Right cardiac atrium (tissue), 5 donors: Measurements from ENCODE around the gene PRKG1. TPM values are rescaled to one million over a fixed set of nuclear protein-coding genes. Genes with fewer than 3 reads are reported as not detected.

ENCODE experiments used
- ATAC-seq, 2 donors: fragments of 200-7000 bp; cut with Tn5 transposase; one replicate each; pipeline versions ENCODE4 v1.8.0 to v1.9.1; 2020; ENCODE audit warnings: moderate library complexity in 2 of 2, mild to moderate bottlenecking in 1 of 2
- DNase-seq, 3 donors: peaks; one replicate each; pipeline ENCODE4 v3.0.0-alpha.2; 2020
- H3K27ac ChIP-seq: one replicate; pipeline ENCODE4 v1.5.1; 2013; ENCODE audit warnings: mild to moderate bottlenecking, low read length, control low read depth, moderate library complexity
- H3K27me3 ChIP-seq: one replicate; pipeline ENCODE4 v1.6.1; 2013; ENCODE audit not compliant: control insufficient read depth, insufficient read depth
- H3K4me1 ChIP-seq: one replicate; pipeline ENCODE4 v1.6.1; 2013; ENCODE audit warnings: low read length; ENCODE audit not compliant: control insufficient read depth, insufficient read depth
- H3K4me3 ChIP-seq: one replicate; pipeline ENCODE4 v1.5.1; 2013; ENCODE audit warnings: low read length, control low read depth
- H3K9me3 ChIP-seq: one replicate; pipeline ENCODE4 v1.6.1; 2013; ENCODE audit warnings: low read length; ENCODE audit not compliant: control insufficient read depth
- WGBS: extraction: QIAGEN DNeasy Blood & Tissue Kit; methylation state at CpG from one replicate; pipeline ENCODE4 v1.1.7; 2013; 5-methylcytosine and 5-hydroxymethylcytosine counted together
- intact Hi-C, 4 donors: fragments of 100-400 bp; cut with DNase I; formaldehyde crosslinking; loops; one replicate each; pipeline versions ENCODE4 v1.11.0 to v1.14.0; 2022 to 2023
- polyA plus RNA-seq: library from polyadenylated mRNA; stranded (reverse); fragments of 200-250 nt; gene quantifications from one replicate; pipeline ENCODE4 v1.2.3, GENCODE V29; 2013
- total RNA-seq, 4 donors: library from RNA; stranded (reverse); fragmentation: NEBNext Ultra II Directional; extraction: Animal tissue kit (Norgen Biotek cat#: 25700); gene quantifications; one replicate each; pipeline ENCODE4 v1.2.1, GENCODE V29; 2021
- donor health status: healthy with polysubstance abuse.
- donor health status: DM: no; HTN: yes; CAD: no.
- donor health status: DM: no; HTN: no; CAD: no.
- donor health status: DM: no; HTN: yes; CAD: no; lungs with severe emphysema.
- donor health status: DM: yes; HTN: yes; CAD: no.

Gene PRKG1
- total and polyA plus RNA-seq, 5 donors, result 16.6 to 49.9 (median 47.4) TPM

DNA sequence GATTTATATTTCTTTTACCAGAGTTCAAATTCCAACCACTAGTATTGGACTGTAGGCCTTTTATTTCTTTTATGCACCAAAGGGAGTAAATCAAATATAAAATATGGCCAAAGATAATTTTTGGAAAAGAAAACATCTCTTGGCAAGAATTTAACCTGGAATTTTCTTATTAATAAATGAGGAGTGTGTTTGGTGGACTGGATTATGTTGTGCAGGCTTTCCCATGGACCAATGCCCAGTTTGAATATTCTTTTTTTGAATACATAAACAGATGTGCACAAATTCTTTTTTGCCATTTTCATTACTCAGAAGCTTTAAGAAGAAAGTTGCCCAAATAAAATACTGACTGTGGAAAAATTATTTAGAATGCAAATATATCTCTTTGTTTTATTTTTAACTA, 22.1 kb upstream of the PRKG1 start:
- Histone ChIP-seq H3K27ac (no peak overlapping the region), H3K4me3 (no peak overlapping the region), H3K9me3 (no peaks in the 10 kb centered on the region), H3K27me3 (no peaks in the 10 kb centered on the region), H3K4me1 (peaks cover 1% of the 10 kb centered on the region)
- ATAC-seq (no peak), DNase-seq (no peak)
- intact Hi-C loops, result no loop called here

- Histone ChIP-seq H3K27ac (no peak overlapping the region), H3K27me3 (no peaks in the 10 kb centered on the region), H3K9me3 (no peaks in the 10 kb centered on the region), H3K4me3 (no peak overlapping the region), H3K4me1 (no peaks in the 10 kb centered on the region)
- ATAC-seq (no peak), DNase-seq (no peak)
- 90% methylated on average over 4 of the region's 4 CpGs for WGBS
- intact Hi-C loops, result no loop called here
These were observed 16.4 kb upstream of the PRKG1 start for GRCh38 chr10:51057925-51058324.

DNA sequence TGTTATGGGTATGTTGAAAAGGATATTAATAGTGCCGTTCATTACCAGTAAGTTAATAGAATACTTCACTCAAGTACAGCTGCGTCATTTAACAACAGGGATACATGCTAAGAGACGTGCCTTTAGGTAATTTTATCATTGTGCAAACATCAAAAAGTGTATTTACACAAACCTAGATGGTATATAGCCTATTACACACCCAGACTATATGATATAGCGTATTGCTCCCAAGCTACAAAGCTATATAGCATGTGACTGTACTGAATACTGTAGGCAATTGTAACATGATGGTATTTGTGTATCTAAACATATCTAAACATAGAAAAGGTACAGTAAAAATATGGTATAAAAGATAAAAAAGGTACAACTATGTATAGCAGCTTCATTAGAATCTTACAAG, 11.1 kb upstream of the PRKG1 start:
- no peaks in the 10 kb centered on the region for H3K9me3 ChIP-seq
- ATAC-seq, result no peak

GRCh38 chr10:51063659-51064535, 10.4 kb upstream of the PRKG1 start:
- Histone ChIP-seq H3K27me3 (no peaks in the 10 kb centered on the region), H3K9me3 (no peaks in the 10 kb centered on the region), H3K4me3 (no peak overlapping the region), H3K4me1 (peaks cover 2% of the 10 kb centered on the region), H3K27ac (no peak overlapping the region)
- ATAC-seq, result peak; percentile 31 to 59
- no peak for DNase-seq
- WGBS, result under 1% methylated on average over 2 of the region's 2 CpGs
- intact Hi-C loops, result no loop called here

More for the DNA sequence above, 11.1 kb upstream of the PRKG1 start:
- intact Hi-C loops, result no loop called here
- WGBS, result 83% methylated on average over 4 of the region's 4 CpGs
- Histone ChIP-seq H3K4me3 (no peak overlapping the region), H3K27me3 (no peaks in the 10 kb centered on the region), H3K4me1 (peaks cover 2% of the 10 kb centered on the region), H3K27ac (no peak overlapping the region)
- no peak for DNase-seq

DNA sequence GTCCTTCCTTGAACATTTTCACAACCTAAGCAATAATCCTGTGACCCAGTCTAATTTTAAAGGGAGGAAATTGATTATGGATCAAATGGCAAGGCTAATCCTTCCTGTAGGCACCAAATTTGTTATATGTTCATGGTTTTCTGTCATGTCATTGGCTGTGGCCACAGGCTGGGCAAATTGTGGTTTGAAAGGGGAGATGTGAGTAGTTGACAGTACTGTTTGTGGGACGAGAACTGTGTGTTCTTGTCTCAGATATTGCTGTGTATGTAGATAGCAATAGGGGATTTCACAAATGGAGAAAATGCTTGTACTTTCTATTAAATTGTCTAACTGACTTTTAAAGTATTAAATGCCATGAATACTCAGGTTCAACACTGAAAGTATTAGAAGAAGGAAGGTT, 8.1 kb upstream of the PRKG1 start:
- Histone ChIP-seq H3K9me3 (no peaks in the 10 kb centered on the region), H3K4me3 (no peak overlapping the region), H3K4me1 (peaks cover 2% of the 10 kb centered on the region), H3K27ac (no peak overlapping the region), H3K27me3 (no peaks in the 10 kb centered on the region)
- DNase-seq (no peak), ATAC-seq (peak in 1 of 2 donors; percentile 41)
- intact Hi-C loops, result no loop called here
- WGBS, result 24% methylated on average over 1 of the region's 1 CpG

DNA sequence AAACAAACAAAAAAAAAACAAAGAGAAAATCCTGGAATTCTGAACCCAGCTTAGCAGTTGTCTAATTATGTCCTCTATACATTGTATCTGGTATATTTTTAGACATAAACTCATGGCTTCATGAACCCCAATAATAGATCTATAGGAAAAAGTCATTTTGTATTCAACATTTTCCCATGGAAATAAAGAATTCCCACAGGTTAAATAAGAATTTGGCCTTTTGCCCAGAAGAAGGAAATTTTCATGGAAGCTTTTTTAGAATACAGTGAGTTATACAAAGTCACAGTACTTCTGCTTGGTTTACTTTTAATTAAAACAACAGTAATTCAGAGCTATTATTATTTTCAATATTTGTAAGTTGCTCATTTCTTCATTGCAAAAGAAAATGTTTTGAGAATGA, 2.1 kb upstream of the PRKG1 start:
- Histone ChIP-seq H3K27ac (no peak overlapping the region), H3K4me1 (no peaks in the 10 kb centered on the region), H3K4me3 (no peak overlapping the region), H3K9me3 (no peaks in the 10 kb centered on the region), H3K27me3 (no peaks in the 10 kb centered on the region)
- ATAC-seq, result no peak
- intact Hi-C loops, result loop anchor here (10.0 kb wide), 2 partner anchors 353 to 1143 kb away; no protein-coding TSS in a partner anchor
- DNase-seq, result no peak

GRCh38 chr10:51072921-51073434, 1.3 kb upstream of the PRKG1 start:
- Histone ChIP-seq H3K27me3 (no peaks in the 10 kb centered on the region), H3K9me3 (no peaks in the 10 kb centered on the region), H3K4me3 (peak overlapping the region; percentile 76), H3K4me1 (no peaks in the 10 kb centered on the region), H3K27ac (peak overlapping the region; percentile 30)
- no peak for DNase-seq
- intact Hi-C loops, result loop anchor here (10.0 kb wide), 2 partner anchors 352 to 1142 kb away; no protein-coding TSS in a partner anchor
- WGBS, result 72% methylated on average over 5 of the region's 5 CpGs
- ATAC-seq, result no peak

- Histone ChIP-seq H3K9me3 (no peaks in the 10 kb centered on the region), H3K27ac (peak overlapping the region; percentile 6), H3K4me1 (no peaks in the 10 kb centered on the region), H3K4me3 (peak overlapping the region; percentile 76), H3K27me3 (no peaks in the 10 kb centered on the region)
- intact Hi-C loops, result loop anchor here (10.0 kb wide), 2 partner anchors 351 to 1141 kb away; no protein-coding TSS in a partner anchor
- 3% methylated on average over 50 of the region's 50 CpGs for WGBS
- ATAC-seq (peak; percentile 59 to 74), DNase-seq (peak; percentile 37 to 71 (median 67))
These were observed 642 bp upstream of the PRKG1 start for GRCh38 chr10:51073453-51074237.

DNA sequence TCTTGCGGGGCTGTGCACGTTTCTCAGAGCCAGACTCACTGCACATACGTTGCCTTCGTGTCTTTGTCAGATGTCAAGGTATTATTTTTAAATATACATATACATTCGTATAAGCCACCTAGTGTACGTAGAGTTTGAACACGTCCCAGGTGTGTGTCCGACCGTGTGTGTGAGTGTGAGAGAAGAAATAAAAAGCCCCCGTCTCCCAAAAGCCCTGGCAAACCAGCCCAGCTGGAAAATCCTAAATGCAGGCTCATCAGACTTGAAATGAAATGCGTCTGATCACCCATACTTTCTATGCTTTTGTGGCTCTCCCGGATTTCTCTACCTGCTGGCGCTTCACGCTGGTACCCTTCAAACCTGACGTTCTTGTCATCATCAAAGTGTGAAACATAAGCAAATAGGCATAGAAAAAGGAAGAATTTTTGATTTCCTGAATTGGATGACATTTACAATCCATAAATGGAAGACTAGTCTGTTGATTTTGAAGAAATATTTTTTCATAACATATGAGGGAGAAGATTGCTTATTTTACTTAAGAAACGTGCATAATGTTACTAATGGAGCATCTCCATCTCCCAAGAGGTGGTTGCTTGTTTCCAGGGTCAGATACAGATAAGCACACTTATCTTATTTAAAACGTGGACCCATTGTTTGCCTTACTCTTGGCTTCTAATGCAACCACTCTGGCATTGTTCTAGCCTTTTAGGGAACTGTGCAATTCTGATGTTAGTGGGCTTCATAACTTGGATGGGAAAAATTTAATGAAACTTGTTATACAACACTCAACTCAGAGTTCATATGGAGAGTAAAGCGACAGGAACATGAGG, 971 bp downstream of the PRKG1 start:
- Histone ChIP-seq H3K9me3 (no peaks in the 10 kb centered on the region), H3K27me3 (no peaks in the 10 kb centered on the region), H3K27ac (peak overlapping the region; percentile 6), H3K4me1 (peaks cover 5% of the 10 kb centered on the region), H3K4me3 (peak overlapping the region; percentile 76)
- DNase-seq, result no peak
- intact Hi-C loops, result loop anchor here (10.0 kb wide), 2 partner anchors 350 to 1140 kb away; no protein-coding TSS in a partner anchor
- 12% methylated on average over 18 of the region's 18 CpGs for WGBS
- ATAC-seq, result no peak

- Histone ChIP-seq H3K4me1 (peaks cover 6% of the 10 kb centered on the region), H3K4me3 (peak overlapping the region; percentile 76), H3K27me3 (no peaks in the 10 kb centered on the region), H3K9me3 (no peaks in the 10 kb centered on the region), H3K27ac (no peak overlapping the region)
- WGBS, result 58% methylated on average over 6 of the region's 6 CpGs
- ATAC-seq, result no peak
- DNase-seq, result no peak
- intact Hi-C loops, result loop anchor here (10.0 kb wide), 2 partner anchors 349 to 1139 kb away; no protein-coding TSS in a partner anchor
These were observed 1.6 kb downstream of the PRKG1 start for GRCh38 chr10:51075873-51076229.
